Liver (tissue), 9 donors: Measurements from ENCODE around the gene CDKN2AIPNL. TPM values are rescaled to one million over a fixed set of nuclear protein-coding genes. Genes with fewer than 3 reads are reported as not detected.

Experiments
- DNase-seq: peaks from one replicate; pipeline ENCODE4 v3.0.0-alpha.2; 2017; ENCODE audit warnings: low spot score
- H3K27ac ChIP-seq, 2 donors: one replicate each; pipeline ENCODE4 v1.7.0; 2013; ENCODE audit warnings: inconsistent platforms in 2 of 2, low read length in 2 of 2, control low read depth in 1 of 2, low read depth in 1 of 2, mild to moderate bottlenecking in 1 of 2
- H3K27me3 ChIP-seq, 4 donors: one replicate each; pipeline versions ENCODE4 v1.6.1 to v1.7.0; 2013; ENCODE audit warnings: low read length in 3 of 4, inconsistent platforms in 1 of 4, mild to moderate bottlenecking in 1 of 4, moderate library complexity in 1 of 4; ENCODE audit not compliant: control insufficient read depth in 4 of 4, insufficient read depth in 4 of 4
- H3K36me3 ChIP-seq, 4 donors: one replicate each; pipeline versions ENCODE4 v1.6.1 to v1.7.0; 2013; ENCODE audit warnings: low read length in 3 of 4, mild to moderate bottlenecking in 3 of 4, low read depth in 1 of 4, moderate library complexity in 1 of 4; ENCODE audit not compliant: control insufficient read depth in 4 of 4, insufficient read depth in 3 of 4
- H3K4me1 ChIP-seq, 4 donors: one replicate each; pipeline versions ENCODE4 v1.6.1 to v1.7.0; 2013; ENCODE audit warnings: low read length in 3 of 4, mild to moderate bottlenecking in 3 of 4, moderate library complexity in 1 of 4; ENCODE audit not compliant: control insufficient read depth in 4 of 4, insufficient read depth in 4 of 4
- H3K4me3 ChIP-seq, 3 donors: one replicate each; pipeline versions ENCODE4 v1.6.1 to v1.7.0; 2013; ENCODE audit warnings: low read length in 3 of 3, control low read depth in 1 of 3, low read depth in 1 of 3, mild to moderate bottlenecking in 1 of 3
- H3K9ac ChIP-seq, 2 donors: one replicate each; pipeline ENCODE4 v1.7.0; 2013; ENCODE audit warnings: low read length in 2 of 2, mild to moderate bottlenecking in 2 of 2, moderate library complexity in 2 of 2, control low read depth in 1 of 2, low read depth in 1 of 2
- H3K9me3 ChIP-seq, 4 donors: one replicate each; pipeline versions ENCODE4 v1.6.1 to v1.7.0; 2013; ENCODE audit warnings: low read length in 3 of 4; ENCODE audit not compliant: control insufficient read depth in 4 of 4
- EGR1 ChIP-seq, 2 donors: IDR thresholded peaks; 2 replicates each; pipeline ENCODE4 v1.6.1; 2016 to 2018; ENCODE audit warnings: antibody characterized with exemption in 2 of 2, low read depth in 2 of 2
- FOXA2 ChIP-seq: IDR thresholded peaks from 2 replicates; pipeline ENCODE4 v1.6.1; 2016; ENCODE audit warnings: antibody characterized with exemption
- GABPA ChIP-seq, 2 donors: IDR thresholded peaks in 1 of 2; conservative IDR thresholded peaks in 1 of 2; 2 replicates each; pipeline ENCODE4 v1.6.1; 2016; ENCODE audit warnings: antibody characterized with exemption in 2 of 2, mild to moderate bottlenecking in 1 of 2, moderate library complexity in 1 of 2
- HNF4A ChIP-seq, 2 donors: conservative IDR thresholded peaks; 2 replicates each; pipeline ENCODE4 v1.6.1; 2016; ENCODE audit warnings: antibody characterized with exemption in 2 of 2, mild to moderate bottlenecking in 2 of 2
- HNF4G ChIP-seq: IDR thresholded peaks from 2 replicates; pipeline ENCODE4 v1.6.1; 2016; ENCODE audit warnings: antibody characterized with exemption
- JUND ChIP-seq, 2 donors: IDR thresholded peaks; 2 replicates each; pipeline ENCODE4 v1.6.1; 2016; ENCODE audit warnings: antibody characterized with exemption in 2 of 2
- NR2F2 ChIP-seq: IDR thresholded peaks from 2 replicates; pipeline ENCODE4 v1.6.1; 2016; ENCODE audit warnings: antibody characterized with exemption
- RAD21 ChIP-seq, 2 donors: IDR thresholded peaks; 2 replicates each; pipeline ENCODE4 v1.6.1; 2016; ENCODE audit warnings: antibody characterized with exemption in 2 of 2, mild to moderate bottlenecking in 2 of 2
- RXRA ChIP-seq, 2 donors: IDR thresholded peaks; 2 replicates each; pipeline ENCODE4 v1.6.1; 2017 to 2018; ENCODE audit warnings: antibody characterized with exemption in 2 of 2, mild to moderate bottlenecking in 1 of 2
- SP1 ChIP-seq: IDR thresholded peaks from 2 replicates; pipeline ENCODE4 v1.6.1; 2018; ENCODE audit warnings: antibody characterized with exemption, mild to moderate bottlenecking
- TAF1 ChIP-seq: conservative IDR thresholded peaks from 2 replicates; pipeline ENCODE4 v1.6.1; 2016; ENCODE audit warnings: antibody characterized with exemption, mild to moderate bottlenecking
- WGBS: extraction: QIAGEN DNeasy Blood & Tissue Kit; methylation state at CpG from one replicate; pipeline ENCODE4 v1.1.7; 2013; 5-methylcytosine and 5-hydroxymethylcytosine counted together
- polyA plus RNA-seq, 2 donors: library from polyadenylated mRNA; stranded (reverse) in 1 of 2; unstranded in 1 of 2; fragments of 200-250 nt in 1 of 2; fragments of >200 nt in 1 of 2; fragmentation: Nextera tagmentation in 1 of 2; extraction: Ambion mirVana in 1 of 2; gene quantifications; one replicate each; pipeline versions ENCODE4 v1.2.1 to v1.2.3, GENCODE V29; 2013 to 2015
- total RNA-seq, 2 donors: library from RNA; depleted of rRNA; stranded (reverse); fragments of >200 nt; gene quantifications; one replicate each; pipeline ENCODE4 v1.2.3, GENCODE V29; 2014
- TF ChIP-seq, protein P1 (sequence below): fragments of 150-350 bp; IDR thresholded peaks from 2 replicates; pipeline ENCODE4 v1.5.1; 2017; ENCODE audit warnings: improper control_type of control experiment, low read depth, low read length; ENCODE audit not compliant: missing input control
- TF ChIP-seq, protein P2 (sequence below): IDR thresholded peaks from 2 replicates; pipeline ENCODE4 v1.6.1; 2016; ENCODE audit warnings: antibody characterized with exemption, mild to moderate bottlenecking
- TF ChIP-seq, protein P3 (sequence below): IDR thresholded peaks from 2 replicates; pipeline ENCODE4 v1.6.1; 2016; ENCODE audit warnings: antibody characterized with exemption
- TF ChIP-seq, protein P4 (sequence below): IDR thresholded peaks from 2 replicates; pipeline ENCODE4 v1.6.1; 2016; ENCODE audit warnings: antibody characterized with exemption
- donor health status: healthy.
- donor health status: healthy.
- donor health status: healthy.
- donor health status: healthy.
- donor health status: healthy.

CDKN2AIPNL gene
- total and polyA plus RNA-seq, 4 donors: 7.2 to 13.3 (median 9.3) TPM

DNA sequence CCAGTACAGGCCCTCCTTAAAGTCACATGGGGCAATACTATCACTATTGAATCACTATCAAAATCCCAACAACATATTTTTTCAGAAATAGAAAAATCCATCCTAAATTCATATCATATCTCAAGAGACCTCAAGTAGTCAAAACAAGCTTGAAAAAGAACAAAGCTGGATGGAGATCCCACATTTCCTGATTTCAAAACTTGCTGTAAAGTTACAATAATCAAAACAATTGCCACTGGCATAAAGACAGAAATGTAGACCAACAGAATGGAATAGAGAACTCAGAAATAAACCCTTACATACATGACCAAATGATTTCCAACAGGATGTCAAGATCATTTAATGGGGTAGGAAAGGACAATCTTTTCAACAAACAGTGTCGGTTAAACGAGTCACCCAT lies 41.3 kb upstream of the CDKN2AIPNL start:
- no peak for DNase-seq
- whole genome bisulfite sequencing: 92% methylated on average over 2 of the region's 2 CpGs
- TF ChIP-seq, protein P1, sequence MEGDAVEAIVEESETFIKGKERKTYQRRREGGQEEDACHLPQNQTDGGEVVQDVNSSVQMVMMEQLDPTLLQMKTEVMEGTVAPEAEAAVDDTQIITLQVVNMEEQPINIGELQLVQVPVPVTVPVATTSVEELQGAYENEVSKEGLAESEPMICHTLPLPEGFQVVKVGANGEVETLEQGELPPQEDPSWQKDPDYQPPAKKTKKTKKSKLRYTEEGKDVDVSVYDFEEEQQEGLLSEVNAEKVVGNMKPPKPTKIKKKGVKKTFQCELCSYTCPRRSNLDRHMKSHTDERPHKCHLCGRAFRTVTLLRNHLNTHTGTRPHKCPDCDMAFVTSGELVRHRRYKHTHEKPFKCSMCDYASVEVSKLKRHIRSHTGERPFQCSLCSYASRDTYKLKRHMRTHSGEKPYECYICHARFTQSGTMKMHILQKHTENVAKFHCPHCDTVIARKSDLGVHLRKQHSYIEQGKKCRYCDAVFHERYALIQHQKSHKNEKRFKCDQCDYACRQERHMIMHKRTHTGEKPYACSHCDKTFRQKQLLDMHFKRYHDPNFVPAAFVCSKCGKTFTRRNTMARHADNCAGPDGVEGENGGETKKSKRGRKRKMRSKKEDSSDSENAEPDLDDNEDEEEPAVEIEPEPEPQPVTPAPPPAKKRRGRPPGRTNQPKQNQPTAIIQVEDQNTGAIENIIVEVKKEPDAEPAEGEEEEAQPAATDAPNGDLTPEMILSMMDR: no peak
- TF ChIP-seq NR2F2 (no peak), TAF1 (no peak), EGR1 (IDR thresholded peaks at IDR 0.05; ENCODE audit: low read depth in 2 of 2) (no peak), RXRA (IDR thresholded peaks at IDR 0.05) (no peak), HNF4A (conservative IDR thresholded peaks at IDR 0.05) (no peak), JUND (IDR thresholded peaks at IDR 0.05) (no peak), FOXA2 (no peak), SP1 (no peak), HNF4G (no peak)
- TF ChIP-seq, protein P2, sequence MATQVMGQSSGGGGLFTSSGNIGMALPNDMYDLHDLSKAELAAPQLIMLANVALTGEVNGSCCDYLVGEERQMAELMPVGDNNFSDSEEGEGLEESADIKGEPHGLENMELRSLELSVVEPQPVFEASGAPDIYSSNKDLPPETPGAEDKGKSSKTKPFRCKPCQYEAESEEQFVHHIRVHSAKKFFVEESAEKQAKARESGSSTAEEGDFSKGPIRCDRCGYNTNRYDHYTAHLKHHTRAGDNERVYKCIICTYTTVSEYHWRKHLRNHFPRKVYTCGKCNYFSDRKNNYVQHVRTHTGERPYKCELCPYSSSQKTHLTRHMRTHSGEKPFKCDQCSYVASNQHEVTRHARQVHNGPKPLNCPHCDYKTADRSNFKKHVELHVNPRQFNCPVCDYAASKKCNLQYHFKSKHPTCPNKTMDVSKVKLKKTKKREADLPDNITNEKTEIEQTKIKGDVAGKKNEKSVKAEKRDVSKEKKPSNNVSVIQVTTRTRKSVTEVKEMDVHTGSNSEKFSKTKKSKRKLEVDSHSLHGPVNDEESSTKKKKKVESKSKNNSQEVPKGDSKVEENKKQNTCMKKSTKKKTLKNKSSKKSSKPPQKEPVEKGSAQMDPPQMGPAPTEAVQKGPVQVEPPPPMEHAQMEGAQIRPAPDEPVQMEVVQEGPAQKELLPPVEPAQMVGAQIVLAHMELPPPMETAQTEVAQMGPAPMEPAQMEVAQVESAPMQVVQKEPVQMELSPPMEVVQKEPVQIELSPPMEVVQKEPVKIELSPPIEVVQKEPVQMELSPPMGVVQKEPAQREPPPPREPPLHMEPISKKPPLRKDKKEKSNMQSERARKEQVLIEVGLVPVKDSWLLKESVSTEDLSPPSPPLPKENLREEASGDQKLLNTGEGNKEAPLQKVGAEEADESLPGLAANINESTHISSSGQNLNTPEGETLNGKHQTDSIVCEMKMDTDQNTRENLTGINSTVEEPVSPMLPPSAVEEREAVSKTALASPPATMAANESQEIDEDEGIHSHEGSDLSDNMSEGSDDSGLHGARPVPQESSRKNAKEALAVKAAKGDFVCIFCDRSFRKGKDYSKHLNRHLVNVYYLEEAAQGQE: no peak
- TF ChIP-seq, protein P3, sequence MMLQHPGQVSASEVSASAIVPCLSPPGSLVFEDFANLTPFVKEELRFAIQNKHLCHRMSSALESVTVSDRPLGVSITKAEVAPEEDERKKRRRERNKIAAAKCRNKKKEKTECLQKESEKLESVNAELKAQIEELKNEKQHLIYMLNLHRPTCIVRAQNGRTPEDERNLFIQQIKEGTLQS: no peak
- Histone ChIP-seq H3K9ac (no peak overlapping the region), H3K4me1 (no peaks in the 10 kb centered on the region), H3K4me3 (no peak overlapping the region), H3K9me3 (no peaks in the 10 kb centered on the region), H3K27me3 (no peaks in the 10 kb centered on the region), H3K27ac (no peak overlapping the region), H3K36me3 (no peaks in the 10 kb centered on the region)

DNA sequence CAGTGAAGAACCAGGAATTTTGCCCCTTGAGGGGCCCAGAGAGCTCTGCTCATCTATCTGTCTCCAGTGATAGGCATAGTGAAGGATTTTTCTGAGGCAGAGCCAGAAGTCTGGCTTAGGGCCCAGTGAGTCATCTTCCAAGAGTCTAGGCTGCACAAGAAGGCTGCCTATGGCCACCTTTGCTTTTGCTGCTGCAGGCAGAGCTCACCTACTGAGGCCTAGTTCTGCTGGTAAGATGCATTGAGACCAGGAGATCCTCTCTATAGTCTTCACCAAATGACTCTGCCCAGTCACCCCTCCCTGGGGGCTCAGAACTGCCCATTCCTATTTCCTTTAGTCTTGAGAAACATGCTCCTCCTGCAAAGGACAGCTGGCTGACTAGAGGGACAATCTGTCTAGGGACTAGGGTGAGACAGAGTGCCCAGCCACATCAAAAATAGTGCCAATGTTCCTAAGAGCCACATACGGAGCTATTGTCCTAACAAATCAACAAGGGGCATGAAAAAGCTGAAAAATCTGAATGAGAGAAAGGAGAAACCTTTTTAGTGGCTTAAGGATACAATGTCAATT lies 40.3 kb upstream of the CDKN2AIPNL start:
- H3K9me3 ChIP-seq: no peaks in the 10 kb centered on the region
- TF ChIP-seq, protein P3: no peak
- TF ChIP-seq, protein P1: no peak
- TF ChIP-seq GABPA (IDR thresholded peaks at IDR 0.05 in 1 of 2, conservative IDR thresholded peaks at IDR 0.05 in 1 of 2) (no peak), JUND (IDR thresholded peaks at IDR 0.05) (peak in 1 of 2 donors; percentile 38), EGR1 (IDR thresholded peaks at IDR 0.05; ENCODE audit: low read depth in 2 of 2) (no peak), RAD21 (IDR thresholded peaks at IDR 0.05) (no peak), FOXA2 (no peak)
- TF ChIP-seq, protein P4, sequence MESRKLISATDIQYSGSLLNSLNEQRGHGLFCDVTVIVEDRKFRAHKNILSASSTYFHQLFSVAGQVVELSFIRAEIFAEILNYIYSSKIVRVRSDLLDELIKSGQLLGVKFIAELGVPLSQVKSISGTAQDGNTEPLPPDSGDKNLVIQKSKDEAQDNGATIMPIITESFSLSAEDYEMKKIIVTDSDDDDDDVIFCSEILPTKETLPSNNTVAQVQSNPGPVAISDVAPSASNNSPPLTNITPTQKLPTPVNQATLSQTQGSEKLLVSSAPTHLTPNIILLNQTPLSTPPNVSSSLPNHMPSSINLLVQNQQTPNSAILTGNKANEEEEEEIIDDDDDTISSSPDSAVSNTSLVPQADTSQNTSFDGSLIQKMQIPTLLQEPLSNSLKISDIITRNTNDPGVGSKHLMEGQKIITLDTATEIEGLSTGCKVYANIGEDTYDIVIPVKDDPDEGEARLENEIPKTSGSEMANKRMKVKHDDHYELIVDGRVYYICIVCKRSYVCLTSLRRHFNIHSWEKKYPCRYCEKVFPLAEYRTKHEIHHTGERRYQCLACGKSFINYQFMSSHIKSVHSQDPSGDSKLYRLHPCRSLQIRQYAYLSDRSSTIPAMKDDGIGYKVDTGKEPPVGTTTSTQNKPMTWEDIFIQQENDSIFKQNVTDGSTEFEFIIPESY: no peak
- H3K27me3 ChIP-seq: no peaks in the 10 kb centered on the region
- H3K27ac ChIP-seq: no peak overlapping the region
- no peak overlapping the region for H3K9ac ChIP-seq
- 81% methylated on average over 1 of the region's 1 CpG for WGBS
- no peaks in the 10 kb centered on the region for H3K36me3 ChIP-seq
- no peaks in the 10 kb centered on the region for H3K4me1 ChIP-seq
- DNase-seq: no peak
- no peak overlapping the region for H3K4me3 ChIP-seq
